ENCODE results near the gene C2orf76.

C2orf76 gene

GRCh38 chr2:119389615-119390306 is 23.1 kb upstream of the C2orf76 start:
- TF ChIP-seq PATZ1 (CRISPR knock-in tag; IDR thresholded peaks at IDR 0.05; ENCODE audit: borderline replicate concordance) (no peak), ESRRG (CRISPR knock-in tag; IDR thresholded peaks at IDR 0.05) (no peak), CSDC2 (CRISPR knock-in tag; IDR thresholded peaks at IDR 0.05) (no peak), BACH2 (CRISPR knock-in tag; IDR thresholded peaks at IDR 0.05; ENCODE audit: borderline replicate concordance) (no peak), CREB5 (CRISPR knock-in tag; IDR thresholded peaks at IDR 0.05; ENCODE audit: low read depth) (no peak), POU6F1 (CRISPR knock-in tag; IDR thresholded peaks at IDR 0.05; ENCODE audit: borderline replicate concordance, low read depth) (no peak), TSHZ2 (CRISPR knock-in tag; IDR thresholded peaks at IDR 0.05) (no peak), RARB (CRISPR knock-in tag; IDR thresholded peaks at IDR 0.05) (no peak), GLIS3 (CRISPR knock-in tag; IDR thresholded peaks at IDR 0.05) (no peak), TOX (CRISPR knock-in tag; IDR thresholded peaks at IDR 0.05; ENCODE audit: borderline replicate concordance) (no peak), CSRNP3 (CRISPR knock-in tag; IDR thresholded peaks at IDR 0.05) (no peak), SNAI2 (CRISPR knock-in tag; IDR thresholded peaks at IDR 0.05) (no peak), ISL1 (CRISPR knock-in tag; IDR thresholded peaks at IDR 0.05) (no peak), ZFP3 (CRISPR knock-in tag; IDR thresholded peaks at IDR 0.05) (no peak), OSR1 (CRISPR knock-in tag; IDR thresholded peaks at IDR 0.05) (no peak), TCF4 (CRISPR knock-in tag; IDR thresholded peaks at IDR 0.05; ENCODE audit: borderline replicate concordance) (no peak), ZFP30 (CRISPR knock-in tag; IDR thresholded peaks at IDR 0.05) (no peak)
- ATAC-seq: peak; percentile 77

- peak; percentile 23; the same call in 2 of the 3 replicates for ATAC-seq
These were observed 20.9 kb upstream of the C2orf76 start for GRCh38 chr2:119387381-119388129.

More at GRCh38 chr2:119387381-119388129, 20.9 kb upstream of the C2orf76 start:
- TF ChIP-seq TOX (CRISPR knock-in tag; IDR thresholded peaks at IDR 0.05; ENCODE audit: borderline replicate concordance): no peak
- TF ChIP-seq ZNF70 (CRISPR knock-in tag; IDR thresholded peaks at IDR 0.05): no peak
- no peak for TF ChIP-seq ARNTL (CRISPR knock-in tag; IDR thresholded peaks at IDR 0.05; ENCODE audit: borderline replicate concordance, low read depth)
- TF ChIP-seq ZNF565 (CRISPR knock-in tag; conservative IDR thresholded peaks at IDR 0.05; ENCODE audit: low read depth): no peak
- no peak for TF ChIP-seq OSR1 (CRISPR knock-in tag; IDR thresholded peaks at IDR 0.05)
- no peak for TF ChIP-seq CSDC2 (CRISPR knock-in tag; IDR thresholded peaks at IDR 0.05)
- no peak for TF ChIP-seq PATZ1 (CRISPR knock-in tag; IDR thresholded peaks at IDR 0.05; ENCODE audit: borderline replicate concordance)
- TF ChIP-seq ZFP30 (CRISPR knock-in tag; IDR thresholded peaks at IDR 0.05): no peak
- TF ChIP-seq CSRNP3 (CRISPR knock-in tag; IDR thresholded peaks at IDR 0.05): no peak
- no peak for TF ChIP-seq ZC3H10 (CRISPR knock-in tag; IDR thresholded peaks at IDR 0.05)
- no peak for TF ChIP-seq PPARA (CRISPR knock-in tag; IDR thresholded peaks at IDR 0.05; ENCODE audit: borderline replicate concordance)
- no peak for TF ChIP-seq ZFP3 (CRISPR knock-in tag; IDR thresholded peaks at IDR 0.05)
- TF ChIP-seq ISL1 (CRISPR knock-in tag; IDR thresholded peaks at IDR 0.05): no peak
